OCI-LY7 (cell line): ENCODE measurements around the gene CISD3. TPM values are rescaled to one million over a fixed set of nuclear protein-coding genes. Genes with fewer than 3 reads are reported as not detected.

Source experiments
- BruUV-seq: library from RNA; stranded (reverse); fragments of 400-500 nt; replicated peaks from 2 replicates; lab custom pipeline; 2021; lab: Mats Ljungman, UMichigan
- CTCF ChIA-PET: fragments of 300-600 bp; sonication (Branson Sonifier 250); formaldehyde crosslinking; loops from one replicate; lab custom pipeline; 2022; ENCODE audit warnings: antibody characterized with exemption; ENCODE audit not compliant: unreplicated experiment; lab: Charles Lee
- POLR2A ChIA-PET: fragments of 300-600 bp; sonication (Branson Sonifier 250); formaldehyde crosslinking; loops from one replicate; lab custom pipeline; 2022; ENCODE audit warnings: antibody characterized with exemption; lab: Charles Lee
- DNase-seq: peaks from one replicate; pipeline ENCODE4 v3.0.0-alpha.2; 2015; ENCODE audit warnings: low spot score
- H2AFZ ChIP-seq: fragments of 200-600 bp; sonication (generic), shearing (Covaris generic); 2 replicates; pipeline ENCODE4 v1.6.1; 2014; ENCODE audit warnings: mild to moderate bottlenecking, antibody characterized with exemption, low read length, moderate library complexity
- H3K27ac ChIP-seq: fragments of 200-600 bp; sonication (generic); 2 replicates; pipeline ENCODE4 v1.5.1; 2014; ENCODE audit warnings: mixed run types, low read depth, mild to moderate bottlenecking, moderate library complexity, low read length, inconsistent platforms; ENCODE audit not compliant: poor library complexity, severe bottlenecking
- H3K36me3 ChIP-seq: fragments of 200-600 bp; sonication (generic); 2 replicates; pipeline ENCODE4 v1.6.1; 2014; ENCODE audit warnings: mild to moderate bottlenecking, antibody characterized with exemption, low read length, moderate library complexity, mixed read lengths; ENCODE audit not compliant: insufficient read depth
- H3K4me1 ChIP-seq: fragments of 200-600 bp; sonication (generic); 2 replicates; pipeline ENCODE4 v1.5.1; 2014; ENCODE audit warnings: mild to moderate bottlenecking, low read length; ENCODE audit not compliant: insufficient read depth, poor library complexity, severe bottlenecking
- H3K4me2 ChIP-seq: fragments of 200-600 bp; sonication (generic); 2 replicates; pipeline ENCODE4 v1.6.1; 2014; ENCODE audit warnings: mild to moderate bottlenecking, low read length
- H3K4me3 ChIP-seq: fragments of 200-600 bp; sonication (generic); 2 replicates; pipeline ENCODE4 v1.5.1; 2014; ENCODE audit warnings: mild to moderate bottlenecking, low read depth, low read length; ENCODE audit not compliant: poor library complexity, severe bottlenecking
- H3K79me2 ChIP-seq: fragments of 200-600 bp; sonication (generic); 2 replicates; pipeline ENCODE4 v1.6.1; 2016; ENCODE audit warnings: low read depth, mild to moderate bottlenecking, low read length, moderate library complexity, mixed read lengths; ENCODE audit not compliant: insufficient read depth
- H3K9me2 ChIP-seq: fragments of 200-600 bp; sonication (generic); 2 replicates; pipeline ENCODE4 v1.6.1; 2016; ENCODE audit warnings: mild to moderate bottlenecking, low read length, mixed read lengths; ENCODE audit not compliant: insufficient read depth
- H3K9me3 ChIP-seq: fragments of 200-600 bp; sonication (generic); 2 replicates; pipeline ENCODE4 v1.6.1; 2014; ENCODE audit warnings: mild to moderate bottlenecking, mixed run types, low read length, mixed read lengths
- H4K20me1 ChIP-seq: fragments of 200-600 bp; sonication (generic); 2 replicates; pipeline ENCODE4 v1.6.1; 2014; ENCODE audit warnings: mild to moderate bottlenecking, antibody characterized with exemption, low read length, moderate library complexity, mixed read lengths; ENCODE audit not compliant: insufficient read depth
- CTCF ChIP-seq: fragments of 200-600 bp; sonication (generic); conservative IDR thresholded peaks from 2 replicates; pipeline ENCODE4 v1.5.1; 2014; ENCODE audit warnings: mild to moderate bottlenecking, antibody characterized with exemption, low read length, moderate library complexity, mixed read lengths
- EZH2phosphoT487 ChIP-seq: fragments of 200-600 bp; sonication (generic); IDR thresholded peaks from 2 replicates; pipeline ENCODE4 v1.6.1; 2018; ENCODE audit warnings: low read depth, borderline replicate concordance, mild to moderate bottlenecking, mixed run types, antibody characterized with exemption, low read length, moderate library complexity, mixed read lengths
- intact Hi-C: fragments of 100-400 bp; cut with micrococcal nuclease; formaldehyde crosslinking; loops from one replicate; pipeline ENCODE4 v1.10.0; 2022; ENCODE audit not compliant: unreplicated experiment
- total RNA-seq, 2 experiments: library from RNA; depleted of rRNA in 1 of 2; stranded (reverse); fragments of >200 nt in 1 of 2; shearing (Covaris generic) in 1 of 2; gene quantifications; 2 replicates each; pipeline ENCODE4 v1.2.3, GENCODE V29; 2014 to 2022

CISD3 gene
- total RNA-seq, 2 experiments from 2014 or later = 13.4 to 25.1 TPM

- ChIA-PET POLR2A (no interaction called here), CTCF (interaction anchor here (1.2 kb wide), 1 partner anchor 23 kb away, joined by 4 read pairs; no protein-coding TSS in a partner anchor)
- H4K20me1 ChIP-seq = peaks cover 12% of the 10 kb centered on the region; the same call in 1 of the 2 replicates
- H3K27ac ChIP-seq = peak overlapping the region; percentile 2
- peaks cover 74% of the 10 kb centered on the region for H3K4me1 ChIP-seq
- DNase-seq = no peak
- BruUV-seq = no TSS peak
- H3K36me3 ChIP-seq = peaks cover 35% of the 10 kb centered on the region
- H3K9me2 ChIP-seq = no peaks in the 10 kb centered on the region
- TF ChIP-seq EZH2phosphoT487 = no peak
- no peak for TF ChIP-seq CTCF
- H2AFZ ChIP-seq = no peak overlapping the region
- H3K79me2 ChIP-seq = no peaks in the 10 kb centered on the region
- H3K9me3 ChIP-seq = no peaks in the 10 kb centered on the region
- peak overlapping the region; percentile 69 for H3K4me2 ChIP-seq
- H3K4me3 ChIP-seq = peak overlapping the region; percentile 65
- intact Hi-C loops = no loop called here
These were observed 714 bp upstream of the CISD3 start for GRCh38 chr17:38729368-38729885.

- TF ChIP-seq CTCF = no peak
- no peak for TF ChIP-seq EZH2phosphoT487
- Histone ChIP-seq H3K4me3 (peak overlapping the region; percentile 82), H3K36me3 (peaks cover 34% of the 10 kb centered on the region), H3K9me3 (no peaks in the 10 kb centered on the region), H3K4me2 (peak overlapping the region; percentile 76), H3K9me2 (no peaks in the 10 kb centered on the region), H3K27ac (peak overlapping the region; percentile 39), H4K20me1 (peaks cover 12% of the 10 kb centered on the region; the same call in 1 of the 2 replicates), H3K4me1 (peaks cover 85% of the 10 kb centered on the region), H2AFZ (peak overlapping the region; percentile 67; the same call in 1 of the 2 replicates), H3K79me2 (no peaks in the 10 kb centered on the region)
- intact Hi-C loops = loop anchor here (1.0 kb wide), 1 partner anchor 17 kb away; no protein-coding TSS in a partner anchor
- DNase-seq = peak; percentile 25
- ChIA-PET POLR2A (interaction anchor here (0.5 to 1.5 kb wide), 4 partner anchors 15 to 187 kb away, joined by 3 to 4 read pairs (median 4); no protein-coding TSS in a partner anchor), CTCF (interaction anchor here (0.6 kb wide), 1 partner anchor 147 kb away, joined by 4 read pairs; no protein-coding TSS in a partner anchor)
- no TSS peak for BruUV-seq
These were observed 612 bp downstream of the CISD3 start for GRCh38 chr17:38730526-38731379.
